ENCODE measurements around the gene TES. TPM values are rescaled to one million over a fixed set of nuclear protein-coding genes. Genes with fewer than 3 reads are reported as not detected.
"Not testable (repeated sequence)": the region's sequence is repeated elsewhere in the genome, so short reads cannot be mapped to it uniquely, and the experiment has no call there.

The TES gene
- polyA plus RNA-seq, 3 donors = 21.5 to 28.4 (median 23.4) TPM

DNA sequence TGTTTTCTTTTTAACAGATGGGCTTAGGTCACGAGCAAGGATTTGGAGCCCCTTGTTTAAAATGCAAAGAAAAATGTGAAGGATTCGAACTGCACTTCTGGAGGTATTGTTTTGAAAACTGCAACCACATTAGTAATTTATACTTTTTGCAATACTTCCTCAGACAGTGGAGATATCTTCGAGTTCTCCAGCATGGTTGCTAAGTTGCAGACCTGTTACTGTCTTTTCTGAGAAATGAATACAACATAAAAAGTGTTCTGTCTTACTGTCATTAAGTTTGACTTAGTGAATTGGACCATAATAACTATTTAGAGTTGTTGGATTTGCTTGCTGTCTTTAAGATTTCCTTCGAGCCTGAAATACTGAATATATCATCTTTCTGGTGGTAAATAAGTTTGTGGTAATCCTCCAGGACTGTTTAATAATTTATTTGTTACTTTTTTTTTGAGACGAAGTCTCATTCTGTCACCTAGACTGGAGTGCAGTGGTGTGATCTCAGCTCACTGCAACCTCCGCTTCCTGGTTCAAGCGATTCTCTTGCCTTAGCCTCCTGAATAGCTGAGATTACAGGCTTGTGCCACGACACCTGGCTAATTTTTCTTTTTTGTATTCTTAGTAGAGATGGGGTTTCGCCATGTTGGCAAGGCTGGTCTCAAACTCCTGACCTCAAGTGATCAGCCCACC lies 24.3 kb downstream of the TES start:
- 81 to 89% (median 84%) methylated on average over 9 of the region's 9 CpGs for WGBS, 3 donors

DNA sequence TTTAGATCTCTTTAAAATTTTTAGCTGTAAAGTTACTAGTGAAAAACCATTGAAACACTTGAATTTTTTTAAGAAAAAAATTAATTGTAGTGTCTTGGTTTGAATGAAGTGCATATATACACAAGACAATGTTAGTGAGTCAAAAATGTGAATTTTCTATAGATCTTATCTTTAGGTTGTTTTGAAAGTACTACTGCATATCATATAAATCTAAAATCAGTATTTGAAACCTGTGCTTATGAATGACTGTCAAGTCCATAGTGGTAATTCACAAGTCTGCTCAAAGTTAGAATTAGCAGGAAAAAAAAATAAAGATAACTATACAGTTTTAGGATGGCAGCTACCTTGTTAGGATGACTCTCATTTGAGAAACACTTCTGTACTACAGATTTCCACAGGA lies 25.0 kb downstream of the TES start:
- H3K27ac ChIP-seq (ENCODE audit: low read depth, low read length) = no peak overlapping the region

More for the DNA sequence above, 24.3 kb downstream of the TES start:
- no peak overlapping the region for H3K27ac ChIP-seq (ENCODE audit: low read depth, low read length)

DNA sequence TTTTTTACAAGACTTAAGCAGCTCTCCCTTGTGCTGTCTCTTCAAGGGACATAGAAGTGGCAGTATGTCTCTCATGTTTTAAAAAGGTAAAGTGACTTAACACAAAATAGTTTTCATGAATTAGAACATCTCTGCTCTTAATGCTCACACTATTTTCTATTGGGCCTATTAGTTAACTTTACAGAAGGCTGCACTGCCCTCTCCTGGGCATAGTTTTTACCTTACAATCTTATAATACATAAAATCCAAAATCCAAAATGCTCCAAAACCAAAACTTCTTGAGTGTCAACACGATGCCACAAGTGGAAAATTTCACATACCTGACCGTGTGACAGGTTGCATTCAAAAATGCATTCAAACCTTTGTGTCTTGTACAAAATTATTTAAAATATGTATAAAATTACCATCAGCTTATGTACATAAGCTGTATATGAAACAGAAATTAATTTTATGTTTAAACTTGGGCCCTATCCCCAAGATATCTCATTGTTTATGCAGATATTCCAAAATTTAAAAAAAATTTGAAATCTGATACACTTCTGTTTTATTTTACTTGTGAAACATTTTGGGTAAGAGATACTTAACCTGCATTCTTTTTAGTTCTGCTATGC lies 25.8 kb downstream of the TES start:
- 23 to 33% (median 28%) methylated on average over 2 of the region's 2 CpGs for WGBS, 3 donors
- H3K27ac ChIP-seq (ENCODE audit: low read depth, low read length) = no peak overlapping the region

DNA sequence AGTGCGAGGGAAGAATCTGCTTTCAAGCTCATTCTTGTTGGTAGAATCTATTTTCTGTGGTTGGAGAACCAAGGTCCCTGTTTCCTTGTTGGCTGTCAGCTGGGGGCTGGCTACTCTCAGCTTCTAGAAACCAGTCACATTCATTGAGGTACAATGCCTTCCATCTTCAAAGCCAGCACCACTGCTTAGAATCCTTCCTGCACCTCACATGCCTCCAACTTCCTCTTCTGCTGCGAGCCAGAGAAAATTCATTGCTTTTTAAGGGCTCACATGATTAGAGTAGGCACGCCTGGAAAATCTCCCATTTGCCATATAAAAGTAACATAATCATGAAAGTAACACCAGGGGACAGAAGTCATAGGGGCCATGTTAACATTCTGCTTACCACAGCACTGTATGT lies 28.7 kb downstream of the TES start:
- no peak overlapping the region for H3K27ac ChIP-seq (ENCODE audit: low read depth, low read length)
- 66 to 81% (median 72%) methylated on average over 3 of the region's 3 CpGs for WGBS, 3 donors

DNA sequence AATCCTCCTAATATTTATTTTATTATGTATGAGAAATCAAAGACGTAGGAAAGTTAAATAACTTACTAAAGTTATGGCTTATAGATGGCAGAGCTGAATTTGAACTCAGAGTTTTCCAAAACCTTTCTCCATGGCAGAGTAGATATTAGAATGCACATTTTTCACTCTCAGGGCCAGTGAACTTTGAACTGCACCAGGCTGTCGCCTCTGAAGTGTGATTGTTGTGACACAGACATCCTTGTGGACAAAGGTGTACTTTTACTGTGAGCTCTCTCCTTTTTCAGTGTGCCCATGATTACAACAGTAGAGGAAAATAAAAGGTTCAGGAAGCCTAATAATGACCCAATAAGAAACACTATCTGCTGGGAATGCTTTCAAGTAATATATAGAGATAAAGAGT lies 29.1 kb downstream of the TES start:
- WGBS, 3 donors = 51 to 87% (median 78%) methylated on average over 2 of the region's 2 CpGs
- H3K27ac ChIP-seq (ENCODE audit: low read depth, low read length) = no peak overlapping the region

DNA sequence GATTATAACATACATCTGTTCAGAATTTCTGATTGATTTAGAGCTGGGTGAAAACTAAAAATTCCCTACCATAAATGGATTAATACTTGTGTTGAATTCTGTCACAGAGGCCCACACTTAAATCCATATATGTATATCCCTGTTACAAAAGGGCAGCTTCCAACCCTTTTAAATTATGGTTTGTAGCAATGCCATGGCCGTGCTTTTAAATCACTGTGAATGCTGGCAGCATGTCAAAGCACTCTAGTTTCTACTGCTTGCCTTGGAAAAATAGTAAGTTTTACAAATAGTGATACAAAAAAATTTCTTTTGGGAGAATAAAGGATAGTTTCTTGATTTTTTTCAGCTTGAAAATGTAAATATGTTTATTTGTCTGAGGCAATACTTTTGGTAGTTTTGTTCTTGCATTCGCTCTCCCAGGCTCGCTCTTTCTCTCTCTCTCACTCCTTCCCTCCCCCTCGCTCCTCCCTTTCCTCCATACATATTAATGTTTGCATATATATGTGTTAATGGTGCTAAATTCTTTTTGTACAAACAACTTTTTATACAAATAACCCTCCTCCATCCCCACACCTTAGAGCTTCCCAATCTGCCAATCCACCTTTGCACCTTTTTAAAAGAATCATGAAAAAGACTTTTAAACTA lies 29.8 kb downstream of the TES start:
- H3K27ac ChIP-seq (ENCODE audit: low read depth, low read length) = no peak overlapping the region
- 59 to 88% (median 88%) methylated on average over 4 of the region's 4 CpGs for WGBS, 3 donors

DNA sequence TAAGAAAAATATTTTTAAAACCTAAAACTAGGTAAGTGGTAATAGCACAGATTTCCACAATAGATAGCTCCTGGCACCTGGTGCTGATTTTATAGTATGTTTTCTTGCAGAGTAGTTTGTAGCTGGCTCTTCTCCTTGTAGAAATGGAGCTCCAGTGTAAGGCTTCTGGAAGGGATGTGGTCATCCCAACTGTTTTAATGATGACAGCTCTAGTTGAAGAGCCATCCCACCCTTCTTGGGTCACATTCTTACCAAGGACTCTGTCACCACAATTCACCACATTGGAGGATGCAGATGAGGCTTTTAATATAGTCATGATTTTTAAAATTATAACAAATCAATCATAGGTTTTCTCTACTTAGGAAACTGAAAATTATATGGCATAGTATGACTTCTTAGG lies 31.0 kb downstream of the TES start:
- H3K27ac ChIP-seq (ENCODE audit: low read depth, low read length) = no peak overlapping the region

DNA sequence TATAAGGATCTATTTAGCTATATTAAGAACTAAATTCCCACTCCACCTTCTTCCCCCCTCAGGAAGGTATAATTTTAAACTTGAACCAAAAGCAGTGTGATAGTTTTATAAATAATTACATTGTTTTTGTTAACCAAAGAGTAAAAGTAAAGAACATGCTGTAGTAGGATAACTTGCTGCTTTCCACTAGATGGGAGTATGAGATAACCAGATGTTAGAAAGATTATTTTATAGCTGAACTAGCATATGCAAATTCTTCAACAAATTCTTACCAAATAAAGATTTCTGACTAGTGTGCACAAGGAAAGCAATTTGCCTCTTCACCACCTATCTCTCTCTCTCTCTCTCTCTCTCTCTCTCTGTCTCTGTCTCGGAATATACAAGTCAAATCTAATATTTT lies 31.8 kb downstream of the TES start:
- no peak overlapping the region for H3K27ac ChIP-seq (ENCODE audit: low read depth, low read length)
- WGBS, 3 donors = 86 to 92% (median 91%) methylated on average over 1 of the region's 1 CpG

DNA sequence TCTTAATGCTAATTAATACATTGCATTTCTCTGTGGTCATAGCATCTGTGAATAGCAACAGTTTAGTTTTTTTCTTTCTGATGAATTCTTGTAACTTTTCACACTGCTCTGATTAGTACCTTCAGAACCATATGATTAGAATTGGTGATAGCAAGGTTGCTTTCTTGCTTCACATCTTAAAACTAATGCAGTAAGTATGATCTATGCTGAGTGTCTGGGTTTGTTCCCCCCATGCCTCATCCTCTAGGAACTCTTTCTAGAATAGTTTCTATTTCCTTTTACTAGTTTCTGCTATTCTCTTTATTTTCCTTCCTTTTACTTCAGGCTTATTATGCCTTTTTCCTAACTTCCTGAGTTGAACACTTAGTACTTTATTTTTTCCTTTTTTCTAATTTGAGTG lies 32.4 kb downstream of the TES start:
- H3K27ac ChIP-seq (ENCODE audit: low read depth, low read length) = no peak overlapping the region

DNA sequence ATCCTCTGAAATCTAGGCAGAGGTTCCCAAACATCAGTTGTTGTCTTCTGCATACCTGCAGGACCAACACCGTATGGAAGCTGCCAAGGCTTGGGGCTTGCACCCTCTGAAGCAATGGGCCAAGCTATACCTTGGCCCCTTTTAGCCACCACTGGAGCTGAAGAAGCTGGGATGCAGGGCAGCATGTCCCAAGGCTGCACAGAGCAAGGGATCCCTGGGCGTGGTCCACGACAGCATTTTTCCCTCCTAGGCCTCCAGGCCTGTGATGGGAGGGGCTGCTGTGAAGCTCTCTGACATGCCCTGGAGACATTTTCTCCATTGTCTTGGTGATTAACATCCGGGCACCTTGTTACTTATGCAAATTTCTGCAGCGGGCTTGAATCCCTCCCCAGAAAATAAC lies 34.5 kb downstream of the TES start:
- 97 to 98% (median 98%) methylated on average over 5 of the region's 5 CpGs for WGBS, 3 donors
- H3K27ac ChIP-seq (ENCODE audit: low read depth, low read length) = not testable (repeated sequence)

DNA sequence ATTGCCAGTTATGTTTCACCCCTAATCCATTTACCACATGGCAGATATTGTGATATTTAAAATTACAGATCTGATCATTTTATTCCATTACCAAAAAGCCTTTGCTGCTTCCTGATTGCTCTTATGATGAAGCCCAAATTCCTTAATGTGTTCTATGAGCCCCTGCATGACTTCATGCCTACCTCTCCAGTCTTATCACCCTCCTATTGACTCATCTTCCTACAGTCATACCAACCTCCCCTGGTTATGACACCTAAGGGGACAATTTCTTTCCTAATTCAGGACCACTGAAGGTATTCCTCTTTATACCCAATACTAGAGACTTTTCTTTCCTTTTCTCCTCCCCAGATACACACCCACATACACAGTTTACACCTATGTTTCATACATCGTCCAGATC lies 36.0 kb downstream of the TES start:
- WGBS, 3 donors = 46 to 98% (median 97%) methylated on average over 1 of the region's 1 CpG
- no peak overlapping the region for H3K27ac ChIP-seq (ENCODE audit: low read depth, low read length)

DNA sequence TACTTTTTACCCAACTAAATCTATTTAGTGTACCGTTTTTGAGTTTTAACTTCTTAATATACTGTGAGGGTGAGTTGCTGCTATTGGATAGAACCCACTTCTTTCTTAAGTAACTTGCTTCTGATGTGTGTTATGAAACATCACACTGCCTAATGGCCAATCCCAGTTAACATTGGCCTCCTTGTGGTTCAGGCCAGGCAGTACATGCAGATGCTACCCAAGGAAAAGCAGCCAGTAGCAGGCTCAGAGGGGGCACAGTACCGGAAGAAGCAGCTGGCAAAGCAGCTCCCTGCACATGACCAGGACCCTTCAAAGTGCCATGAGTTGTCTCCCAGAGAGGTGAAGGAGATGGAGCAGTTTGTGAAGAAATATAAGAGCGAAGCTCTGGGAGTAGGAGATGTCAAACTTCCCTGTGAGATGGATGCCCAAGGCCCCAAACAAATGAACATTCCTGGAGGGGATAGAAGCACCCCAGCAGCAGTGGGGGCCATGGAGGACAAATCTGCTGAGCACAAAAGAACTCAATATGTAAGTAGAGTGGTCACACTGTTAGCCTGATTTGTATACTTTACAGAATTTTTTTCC lies 39.7 kb downstream of the TES start:
- H3K27ac ChIP-seq (ENCODE audit: low read depth, low read length) = no peak overlapping the region

DNA sequence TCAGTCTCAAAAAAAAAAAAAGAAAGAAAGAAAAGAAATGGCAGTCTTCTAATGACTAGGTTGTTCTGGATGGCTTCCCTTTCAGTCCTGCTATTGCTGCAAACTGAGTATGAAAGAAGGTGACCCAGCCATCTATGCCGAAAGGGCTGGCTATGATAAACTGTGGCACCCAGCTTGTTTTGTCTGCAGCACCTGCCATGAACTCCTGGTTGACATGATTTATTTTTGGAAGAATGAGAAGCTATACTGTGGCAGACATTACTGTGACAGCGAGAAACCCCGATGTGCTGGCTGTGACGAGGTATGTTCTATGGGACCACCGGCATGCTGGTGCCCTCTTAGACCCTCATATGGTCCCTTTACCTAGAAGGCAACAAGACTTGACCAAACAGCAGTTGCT lies 41.3 kb downstream of the TES start:
- no peak overlapping the region for H3K27ac ChIP-seq (ENCODE audit: low read depth, low read length)
- 97 to 99% (median 98%) methylated on average over 5 of the region's 5 CpGs for WGBS, 3 donors

More for the DNA sequence above, 39.7 kb downstream of the TES start:
- WGBS, 3 donors = 90 to 95% (median 91%) methylated on average over 3 of the region's 3 CpGs

DNA sequence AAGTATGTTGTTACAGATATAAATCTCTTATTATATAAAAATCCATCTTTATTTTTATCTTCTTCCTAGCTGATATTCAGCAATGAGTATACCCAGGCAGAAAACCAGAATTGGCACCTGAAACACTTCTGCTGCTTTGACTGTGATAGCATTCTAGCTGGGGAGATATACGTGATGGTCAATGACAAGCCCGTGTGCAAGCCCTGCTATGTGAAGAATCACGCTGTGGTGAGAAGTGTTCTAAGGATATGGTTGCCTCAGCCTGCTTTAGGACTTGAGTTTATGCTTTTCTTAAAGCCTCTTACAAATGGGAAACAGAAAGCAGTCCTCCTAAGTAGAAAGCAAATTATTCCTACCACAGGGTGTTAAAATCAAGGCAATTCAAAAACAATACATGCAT lies 41.9 kb downstream of the TES start:
- WGBS, 3 donors = 85 to 92% (median 87%) methylated on average over 3 of the region's 3 CpGs
- H3K27ac ChIP-seq (ENCODE audit: low read depth, low read length) = no peak overlapping the region

DNA sequence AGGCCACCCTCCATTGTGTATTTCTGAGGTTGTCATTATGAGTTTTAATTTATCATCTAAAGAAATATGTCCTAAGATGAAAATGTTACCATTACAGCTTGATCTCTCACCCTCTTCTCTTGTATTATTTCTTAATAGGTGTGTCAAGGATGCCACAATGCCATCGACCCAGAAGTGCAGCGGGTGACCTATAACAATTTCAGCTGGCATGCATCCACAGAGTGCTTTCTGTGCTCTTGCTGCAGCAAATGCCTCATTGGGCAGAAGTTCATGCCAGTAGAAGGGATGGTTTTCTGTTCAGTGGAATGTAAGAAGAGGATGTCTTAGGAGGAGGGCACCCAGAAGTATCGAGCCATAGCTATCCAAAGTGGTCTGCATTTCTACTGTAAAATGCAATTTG lies 46.8 kb downstream of the TES start:
- H3K27ac ChIP-seq (ENCODE audit: low read depth, low read length) = no peak overlapping the region
- 84 to 88% (median 86%) methylated on average over 3 of the region's 3 CpGs for WGBS, 3 donors

DNA sequence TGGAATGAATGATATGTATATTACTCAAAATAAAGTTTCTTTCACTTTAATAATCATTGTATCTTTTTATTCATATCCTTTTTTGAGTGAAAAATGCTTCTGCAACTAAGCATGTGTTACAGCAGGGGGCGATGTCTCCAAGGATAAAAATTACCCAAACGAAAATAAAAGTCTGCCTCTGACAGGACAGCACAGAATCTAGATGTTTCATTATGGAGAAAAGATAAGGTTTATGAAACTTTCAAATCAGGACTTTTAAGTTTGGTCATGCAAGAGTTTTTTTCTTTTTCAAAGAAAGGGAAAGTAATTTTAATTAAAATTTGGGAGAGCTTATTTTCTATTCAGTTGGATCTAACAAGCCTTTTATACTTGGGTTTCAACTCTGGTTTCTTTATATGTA lies 48.4 kb downstream of the TES start:
- no peak overlapping the region for H3K27ac ChIP-seq (ENCODE audit: low read depth, low read length)
- WGBS, 3 donors = 0 to 2% (median 2%) methylated on average over 2 of the region's 2 CpGs

DNA sequence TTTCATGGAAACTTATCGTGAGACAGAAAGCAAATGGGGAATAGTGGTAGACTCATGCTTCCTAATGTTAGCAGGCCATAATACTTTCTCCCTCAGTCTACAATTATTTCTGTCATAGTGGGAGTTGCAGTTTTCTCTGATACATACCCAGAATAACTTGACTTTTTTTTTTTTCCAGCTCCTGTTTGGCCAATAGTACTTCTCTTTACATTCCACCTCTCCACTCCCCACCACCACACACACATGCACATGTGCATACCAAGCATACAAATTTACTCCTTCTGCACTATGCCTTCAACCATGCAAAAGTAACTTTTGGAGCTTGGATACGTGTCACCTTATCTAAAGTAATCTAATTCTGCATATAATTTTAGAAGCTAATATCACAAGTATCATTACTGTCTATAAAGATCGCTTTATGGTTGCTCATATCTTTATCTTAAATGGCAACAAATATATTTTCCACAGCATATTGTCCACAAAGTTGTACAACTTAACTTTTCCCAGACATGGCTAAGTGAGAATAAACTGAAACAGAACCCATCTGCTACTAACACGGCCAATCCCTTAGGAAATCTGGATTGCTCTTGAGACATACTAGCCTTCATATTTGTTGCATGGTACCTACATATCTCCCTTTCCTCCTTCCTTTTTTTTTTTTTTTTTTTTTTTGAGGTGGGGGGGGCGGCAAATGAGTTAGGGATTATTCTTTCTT lies 49.0 kb downstream of the TES start:
- 75 to 79% (median 78%) methylated on average over 5 of the region's 5 CpGs for WGBS, 3 donors
- H3K27ac ChIP-seq (ENCODE audit: low read depth, low read length) = no peak overlapping the region

DNA sequence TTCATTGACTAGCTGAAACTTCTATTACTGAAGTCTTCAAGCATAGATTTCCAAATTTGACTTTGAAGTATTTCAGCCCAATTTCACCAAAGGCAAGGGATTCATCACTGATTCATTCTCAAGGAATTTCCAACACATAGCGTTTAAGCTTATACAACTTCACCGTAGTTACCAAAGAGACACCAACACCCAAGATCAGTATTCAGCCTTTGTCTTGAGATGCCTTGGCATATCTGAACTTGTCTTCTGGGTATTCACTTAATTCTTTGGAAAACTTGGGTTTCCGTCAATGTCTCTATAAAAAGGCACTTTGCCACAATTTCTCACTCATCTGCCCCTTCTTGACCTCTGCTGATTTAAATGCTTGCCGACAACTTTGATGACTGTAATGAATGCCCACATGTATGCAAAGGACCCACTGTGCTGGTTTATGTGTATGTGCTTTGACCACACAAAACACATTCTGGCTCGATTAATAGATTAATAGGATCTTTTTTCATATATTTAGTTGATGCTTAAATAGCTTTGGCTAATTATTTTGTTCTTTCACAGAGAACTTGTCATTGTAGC lies 49.6 kb downstream of the TES start:
- no peak overlapping the region for H3K27ac ChIP-seq (ENCODE audit: low read depth, low read length)
- 78 to 94% (median 93%) methylated on average over 5 of the region's 5 CpGs for WGBS, 3 donors

DNA sequence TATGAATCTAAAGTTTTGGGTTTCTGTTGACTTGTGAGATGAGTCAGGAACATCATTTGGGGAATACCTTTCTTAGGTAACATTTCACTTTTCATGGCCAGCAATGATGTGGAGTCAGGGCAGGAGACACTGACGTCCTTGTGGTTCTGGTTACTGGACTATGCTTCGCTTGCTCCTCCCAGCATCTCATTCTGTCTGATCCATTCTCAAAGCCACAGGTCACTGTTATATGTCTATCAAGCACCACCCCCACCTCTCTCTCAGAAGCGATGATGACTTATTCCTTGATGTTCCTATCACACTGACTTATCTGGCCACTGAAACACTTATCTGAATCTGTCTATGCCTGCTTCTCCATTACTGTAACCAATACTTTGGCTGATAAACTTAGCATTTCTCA lies 51.6 kb downstream of the TES start:
- H3K27ac ChIP-seq (ENCODE audit: low read depth, low read length) = no peak overlapping the region
- WGBS, 3 donors = 79 to 91% (median 88%) methylated on average over 3 of the region's 3 CpGs
